DMS79 (cell line): Measurements from ENCODE around the gene IKZF2.

Experiments
- DNase-seq: peaks from one replicate; lab custom pipeline; 2025; lab: John Stamatoyannopoulos, UW

Gene IKZF2

GRCh38 chr2:213001297-213001910, 150.0 kb downstream of the IKZF2 start:
- DNase-seq: no peak

- no peak for DNase-seq
Observed at GRCh38 chr2:212998626-212999359, 152.6 kb downstream of the IKZF2 start.

GRCh38 chr2:212997526-212998020, 153.8 kb downstream of the IKZF2 start:
- no peak for DNase-seq

- DNase-seq: no peak
Observed at GRCh38 chr2:212995920-212996319, 155.5 kb downstream of the IKZF2 start.

GRCh38 chr2:212994976-212995375, 156.4 kb downstream of the IKZF2 start:
- no peak for DNase-seq

GRCh38 chr2:212991120-212991519, 160.3 kb downstream of the IKZF2 start:
- no peak for DNase-seq

GRCh38 chr2:212990697-212991096, 160.7 kb downstream of the IKZF2 start:
- DNase-seq: no peak

- no peak for DNase-seq
Observed at GRCh38 chr2:212987492-212987891, 163.9 kb downstream of the IKZF2 start.

- DNase-seq: no peak
Observed at GRCh38 chr2:212984129-212984528, 167.3 kb downstream of the IKZF2 start.

GRCh38 chr2:212979799-212980198, 171.6 kb downstream of the IKZF2 start:
- DNase-seq: no peak

GRCh38 chr2:212979046-212979612, 172.3 kb downstream of the IKZF2 start:
- DNase-seq: no peak

GRCh38 chr2:212977152-212977551, 174.3 kb downstream of the IKZF2 start:
- no peak for DNase-seq

GRCh38 chr2:212975333-212975732, 176.1 kb downstream of the IKZF2 start:
- DNase-seq: no peak

- no peak for DNase-seq
Observed at GRCh38 chr2:212974692-212975091, 176.7 kb downstream of the IKZF2 start.

GRCh38 chr2:212973347-212973746, 178.1 kb downstream of the IKZF2 start:
- DNase-seq: no peak

GRCh38 chr2:212970132-212970531, 181.3 kb downstream of the IKZF2 start:
- DNase-seq: no peak

- DNase-seq: no peak
Observed at GRCh38 chr2:212968284-212969081, 182.9 kb downstream of the IKZF2 start.

GRCh38 chr2:212966884-212967283, 184.5 kb downstream of the IKZF2 start:
- DNase-seq: no peak

GRCh38 chr2:212962691-212963090, 188.7 kb downstream of the IKZF2 start:
- no peak for DNase-seq

GRCh38 chr2:212961255-212961654, 190.2 kb downstream of the IKZF2 start:
- no peak for DNase-seq

GRCh38 chr2:212960336-212960735, 191.1 kb downstream of the IKZF2 start:
- no peak for DNase-seq

- no peak for DNase-seq
Observed at GRCh38 chr2:212959471-212960117, 191.8 kb downstream of the IKZF2 start.
